GM18517 (cell line): ENCODE data around the gene GMPPA.

ENCODE experiments used
- ATAC-seq: cut with Tn5 transposase; IDR thresholded peaks from one replicate; pipeline ENCODE4 v1.9.1; 2021; ENCODE audit warnings: mild to moderate bottlenecking, moderate library complexity; ENCODE audit not compliant: unreplicated experiment

Gene GMPPA

GRCh38 chr2:219517954-219518778 lies 19.5 kb downstream of the GMPPA start:
- ATAC-seq = no peak

GRCh38 chr2:219519526-219519916 lies 20.8 kb downstream of the GMPPA start:
- ATAC-seq = no peak

GRCh38 chr2:219520079-219520478 lies 21.4 kb downstream of the GMPPA start:
- ATAC-seq = no peak

GRCh38 chr2:219521066-219521880 lies 22.6 kb downstream of the GMPPA start:
- ATAC-seq = no peak

GRCh38 chr2:219522111-219523030 lies 23.7 kb downstream of the GMPPA start:
- no peak for ATAC-seq

GRCh38 chr2:219523031-219523671 lies 24.5 kb downstream of the GMPPA start:
- no peak for ATAC-seq

GRCh38 chr2:219524817-219525216 lies 26.1 kb downstream of the GMPPA start:
- no peak for ATAC-seq

- ATAC-seq = no peak
These were observed 27.0 kb downstream of the GMPPA start for GRCh38 chr2:219525533-219526232.

- no peak for ATAC-seq
These were observed 27.8 kb downstream of the GMPPA start for GRCh38 chr2:219526320-219527075.

GRCh38 chr2:219527076-219527394 lies 28.3 kb downstream of the GMPPA start:
- no peak for ATAC-seq

- ATAC-seq = no peak
These were observed 28.8 kb downstream of the GMPPA start for GRCh38 chr2:219527472-219527871.

- ATAC-seq = peak; percentile 81
These were observed 31.6 kb downstream of the GMPPA start for GRCh38 chr2:219530048-219530963.

- no peak for ATAC-seq
These were observed 33.1 kb downstream of the GMPPA start for GRCh38 chr2:219531639-219532377.

- ATAC-seq = no peak
These were observed 33.6 kb downstream of the GMPPA start for GRCh38 chr2:219532378-219532649.

- no peak for ATAC-seq
These were observed 35.4 kb downstream of the GMPPA start for GRCh38 chr2:219533930-219534661.

- no peak for ATAC-seq
These were observed 37.7 kb downstream of the GMPPA start for GRCh38 chr2:219536425-219536824.

GRCh38 chr2:219536967-219537366 lies 38.3 kb downstream of the GMPPA start:
- no peak for ATAC-seq
